GM23338 (cell line): ENCODE results near the gene CST9L. TPM values are rescaled to one million over a fixed set of nuclear protein-coding genes. Genes with fewer than 3 reads are reported as not detected.

Experiments used
- ATAC-seq: fragments of 200-7000 bp; cut with Tn5 transposase; 3 replicates; pipeline ENCODE4 v1.9.1; 2020
- DNase-seq: peaks from one replicate; pipeline ENCODE4 v3.0.0-alpha.2; 2015; ENCODE audit warnings: low spot score
- H2AFZ ChIP-seq: fragments of 200-600 bp; sonication (generic); 2 replicates; pipeline ENCODE4 v1.8.0; 2016; ENCODE audit warnings: antibody characterized with exemption, mild to moderate bottlenecking, moderate library complexity
- H3F3A ChIP-seq: fragments of 200-600 bp; sonication (generic); replicated peaks from 2 replicates; pipeline ENCODE4 v1.8.0; 2017; ENCODE audit warnings: antibody characterized with exemption, mixed run types, low read depth
- H3K27ac ChIP-seq: fragments of 200-600 bp; sonication (generic); 2 replicates; pipeline ENCODE4 v1.6.1; 2016; ENCODE audit warnings: low read depth
- H3K27me3 ChIP-seq: fragments of 200-600 bp; sonication (generic); 2 replicates; pipeline ENCODE4 v1.8.0; 2016; ENCODE audit warnings: mild to moderate bottlenecking, mixed run types, moderate library complexity; ENCODE audit not compliant: insufficient read depth
- H3K36me3 ChIP-seq: fragments of 200-600 bp; sonication (generic); 2 replicates; pipeline ENCODE4 v1.8.0; 2016; ENCODE audit warnings: mild to moderate bottlenecking; ENCODE audit not compliant: insufficient read depth
- H3K4me1 ChIP-seq: fragments of 200-600 bp; sonication (generic); 2 replicates; pipeline ENCODE4 v1.8.0; 2016; ENCODE audit warnings: mild to moderate bottlenecking, moderate library complexity; ENCODE audit not compliant: insufficient read depth
- H3K4me2 ChIP-seq: fragments of 200-600 bp; sonication (generic); 2 replicates; pipeline ENCODE4 v1.7.1; 2017; ENCODE audit warnings: mixed run types
- H3K4me3 ChIP-seq: fragments of 200-600 bp; sonication (generic); 2 replicates; pipeline ENCODE4 v1.6.1; 2016; ENCODE audit warnings: mixed run types
- H3K79me2 ChIP-seq: fragments of 200-600 bp; sonication (generic); replicated peaks from 2 replicates; pipeline ENCODE4 v1.8.0; 2017; ENCODE audit warnings: mild to moderate bottlenecking; ENCODE audit not compliant: insufficient read depth
- H3K9me2 ChIP-seq: fragments of 200-600 bp; sonication (generic); 2 replicates; pipeline ENCODE4 v1.8.0; 2017; ENCODE audit not compliant: insufficient read depth
- H4K20me1 ChIP-seq: fragments of 200-600 bp; sonication (generic); replicated peaks from 2 replicates; pipeline ENCODE4 v1.8.0; 2017; ENCODE audit warnings: mild to moderate bottlenecking; ENCODE audit not compliant: insufficient read depth
- H3K27ac Mint-ChIP-seq: 2 replicates; pipeline ENCODE4 v1.8.0; 2020; ENCODE audit warnings: inconsistent platforms, mild to moderate bottlenecking, moderate library complexity, mixed read lengths
- H3K27me3 Mint-ChIP-seq: 3 replicates; pipeline ENCODE4 v1.8.0; 2022; ENCODE audit warnings: low read depth, mild to moderate bottlenecking, moderate library complexity, mixed read lengths, inconsistent platforms; ENCODE audit not compliant: insufficient read depth, poor library complexity
- H3K36me3 Mint-ChIP-seq: 3 replicates; pipeline ENCODE4 v1.8.0; 2021; ENCODE audit warnings: low read depth, mild to moderate bottlenecking, inconsistent platforms, moderate library complexity, mixed read lengths
- H3K4me1 Mint-ChIP-seq: 3 replicates; pipeline ENCODE4 v1.8.0; 2020; ENCODE audit warnings: mild to moderate bottlenecking, inconsistent platforms, mixed read lengths
- H3K4me3 Mint-ChIP-seq: 3 replicates; pipeline ENCODE4 v1.8.0; 2021; ENCODE audit warnings: moderate library complexity, mild to moderate bottlenecking, inconsistent platforms, mixed read lengths
- H3K9me3 Mint-ChIP-seq: 3 replicates; pipeline ENCODE4 v1.8.0; 2020; ENCODE audit warnings: moderate library complexity, mild to moderate bottlenecking, inconsistent platforms, mixed read lengths
- CREB1 ChIP-seq: fragments of 250-450 bp; sonication (Bioruptor Pico); IDR thresholded peaks from 2 replicates; pipeline ENCODE4 v1.5.0; 2020; ENCODE audit warnings: low read depth, mild to moderate bottlenecking, moderate library complexity
- CTCF ChIP-seq, 2 experiments: fragments of 200-600 bp in 1 of 2; sonication (generic) in 1 of 2; conservative IDR thresholded peaks; 2 replicates each; pipeline versions ENCODE4 v1.5.1 to v1.6.1; 2016 to 2017; ENCODE audit warnings: antibody characterized with exemption in 2 of 2, low read depth in 2 of 2, mild to moderate bottlenecking in 2 of 2, moderate library complexity in 1 of 2
- ETS1 ChIP-seq: IDR thresholded peaks from 2 replicates; pipeline ENCODE4 v1.6.1; 2016; ENCODE audit warnings: antibody characterized with exemption
- EZH2 ChIP-seq: fragments of 200-600 bp; sonication (generic); IDR thresholded peaks from one replicate; pipeline ENCODE4 v1.8.0; 2017; ENCODE audit warnings: antibody characterized with exemption, mild to moderate bottlenecking, low read depth; ENCODE audit not compliant: unreplicated experiment
- EZH2phosphoT487 ChIP-seq: fragments of 200-600 bp; sonication (generic); IDR thresholded peaks from one replicate; pipeline ENCODE4 v1.8.1; 2018; ENCODE audit warnings: antibody characterized with exemption; ENCODE audit not compliant: unreplicated experiment
- JUNB ChIP-seq: IDR thresholded peaks from one replicate; pipeline ENCODE4 v1.6.1; 2016; ENCODE audit warnings: antibody characterized with exemption; ENCODE audit not compliant: unreplicated experiment
- NANOG ChIP-seq: IDR thresholded peaks from 2 replicates; pipeline ENCODE4 v1.6.1; 2016; ENCODE audit warnings: antibody characterized with exemption, borderline replicate concordance
- POLR2AphosphoS5 ChIP-seq: IDR thresholded peaks from 2 replicates; pipeline ENCODE4 v1.6.1; 2016; ENCODE audit warnings: antibody characterized with exemption, low read depth
- REST ChIP-seq: IDR thresholded peaks from one replicate; pipeline ENCODE4 v1.6.1; 2018; ENCODE audit warnings: antibody characterized with exemption; ENCODE audit not compliant: unreplicated experiment
- ZNF114 ChIP-seq: fragments of 250-450 bp; sonication (Bioruptor Pico); IDR thresholded peaks from 2 replicates; pipeline ENCODE4 v1.5.0; 2020; ENCODE audit warnings: mild to moderate bottlenecking, moderate library complexity
- ZNF331 ChIP-seq: fragments of 250-450 bp; sonication (Bioruptor Pico); IDR thresholded peaks from 2 replicates; pipeline ENCODE4 v1.5.0; 2020; ENCODE audit warnings: low read depth, mild to moderate bottlenecking, moderate library complexity
- polyA plus RNA-seq: library from polyadenylated mRNA; unstranded; fragments of >200 nt; fragmentation: Nextera tagmentation; extraction: Ambion mirVana; gene quantifications from 2 replicates; pipeline ENCODE4 v1.2.1, GENCODE V29; 2016
- total RNA-seq: library from RNA; depleted of rRNA; stranded (reverse); fragments of >200 nt; shearing (Covaris generic); gene quantifications from 2 replicates; pipeline ENCODE4 v1.2.3, GENCODE V29; 2014

Gene CST9L
- total and polyA plus RNA-seq, 2 experiments from 2014 or later = not detected

- peaks cover 14% of the 10 kb centered on the region for H3K4me1 Mint-ChIP-seq
- no peak within 1 kb of the TSS for H3K27ac Mint-ChIP-seq
- TF ChIP-seq CTCF (conservative IDR thresholded peaks at IDR 0.05; ENCODE audit: low read depth in 2 of 2) = peak in 1 of 2 experiments; percentile 54; a peak in 2 of 4 replicates
- TF ChIP-seq CREB1 (CRISPR knock-in tag) = no peak
- Histone ChIP-seq H3K27ac (no peak within 1 kb of the TSS), H3K36me3 (no peaks in the 10 kb centered on the region), H3F3A (no peaks in the 10 kb centered on the region), H4K20me1 (no peaks in the 10 kb centered on the region), H3K4me1 (peaks cover 6% of the 10 kb centered on the region; the same call in 1 of the 2 replicates), H3K79me2 (no peaks in the 10 kb centered on the region), H3K9me2 (no peaks in the 10 kb centered on the region; the same call in 1 of the 2 replicates), H2AFZ (peak within 1 kb of the TSS; percentile 89), H3K27me3 (no peaks in the 10 kb centered on the region), H3K4me2 (no peak within 1 kb of the TSS), H3K4me3 (no peak within 1 kb of the TSS)
- no peak within 1 kb of the TSS; the same call in 2 of the 3 replicates for H3K4me3 Mint-ChIP-seq
- no peaks in the 10 kb centered on the region; the same call in 2 of the 3 replicates for H3K9me3 Mint-ChIP-seq
- ATAC-seq (peak; percentile 35), DNase-seq (no peak)
- H3K36me3 Mint-ChIP-seq = no peaks in the 10 kb centered on the region
- H3K27me3 Mint-ChIP-seq = peaks cover 4% of the 10 kb centered on the region
Measured at GRCh38 chr20:23605867-23606651, 37.8 kb upstream of the CST9L start, which contains the start of gene CST9. Gene CST9 (minus strand): TSS chr20:23605917. CDS start chr20:23605864, 53 bp downstream.

- Histone ChIP-seq H3K27me3 (no peaks in the 10 kb centered on the region), H3K27ac (no peak overlapping the region), H3F3A (no peaks in the 10 kb centered on the region), H3K9me2 (no peaks in the 10 kb centered on the region; the same call in 1 of the 2 replicates), H3K4me2 (no peak overlapping the region), H3K4me1 (peaks cover 2% of the 10 kb centered on the region; the same call in 1 of the 2 replicates), H3K4me3 (no peak overlapping the region), H3K79me2 (no peaks in the 10 kb centered on the region), H2AFZ (no peak overlapping the region), H4K20me1 (no peaks in the 10 kb centered on the region), H3K36me3 (no peaks in the 10 kb centered on the region)
- peaks cover 8% of the 10 kb centered on the region for H3K4me1 Mint-ChIP-seq
- no peak overlapping the region for H3K4me3 Mint-ChIP-seq
- H3K9me3 Mint-ChIP-seq = no peaks in the 10 kb centered on the region; the same call in 2 of the 3 replicates
- no peak overlapping the region for H3K27ac Mint-ChIP-seq
- peaks cover 3% of the 10 kb centered on the region for H3K27me3 Mint-ChIP-seq
- no peaks in the 10 kb centered on the region for H3K36me3 Mint-ChIP-seq
- no peak for DNase-seq
- no peak for ATAC-seq
- TF ChIP-seq EZH2 (no peak), CREB1 (CRISPR knock-in tag) (no peak), CTCF (conservative IDR thresholded peaks at IDR 0.05; ENCODE audit: low read depth in 2 of 2) (no peak), JUNB (no peak), ZNF331 (no peak), ETS1 (no peak), POLR2AphosphoS5 (no peak), NANOG (no peak), EZH2phosphoT487 (no peak), REST (no peak), ZNF114 (CRISPR knock-in tag) (no peak)
Measured at GRCh38 chr20:23604306-23604705, 36.0 kb upstream of the CST9L start.
